Keratinocyte (primary cell): ENCODE data around the gene MYBPH. TPM values are rescaled to one million over a fixed set of nuclear protein-coding genes. Genes with fewer than 3 reads are reported as not detected.

Experiments used
- DNase-seq: peaks from one replicate; pipeline ENCODE4 v3.0.0-alpha.2; 2011; ENCODE audit warnings: low read depth, missing footprints, low spot score
- FAIRE-seq: peaks from 2 replicates; lab custom pipeline; 2011; peaks lifted over from hg19 to GRCh38; lab: Jason Lieb, UNC
- H2AFZ ChIP-seq: 2 replicates; pipeline ENCODE4 v1.6.0; 2012; ENCODE audit warnings: low read length, control low read depth, inconsistent platforms; ENCODE audit not compliant: control insufficient read depth
- H3K27ac ChIP-seq: 2 replicates; pipeline ENCODE4 v1.5.1; 2011; ENCODE audit warnings: low read length; ENCODE audit not compliant: control insufficient read depth, insufficient read depth
- H3K27me3 ChIP-seq: 3 replicates; pipeline ENCODE4 v1.6.0; 2011; ENCODE audit warnings: low read length; ENCODE audit not compliant: control insufficient read depth, insufficient read depth; ENCODE audit errors: extremely low read depth
- H3K36me3 ChIP-seq, 2 experiments: 2 replicates in 1 of 2; 3 replicates in 1 of 2; pipeline ENCODE4 v1.5.1; 2011; ENCODE audit warnings: low read length in 2 of 2, mild to moderate bottlenecking in 1 of 2; ENCODE audit not compliant: control insufficient read depth in 2 of 2, insufficient read depth in 2 of 2; ENCODE audit errors: extremely low read depth in 1 of 2
- H3K4me1 ChIP-seq: 3 replicates; pipeline ENCODE4 v1.5.1; 2011; ENCODE audit warnings: low read length; ENCODE audit not compliant: control insufficient read depth, insufficient read depth; ENCODE audit errors: extremely low read depth
- H3K4me2 ChIP-seq: 3 replicates; pipeline ENCODE4 v1.6.0; 2011; ENCODE audit warnings: low read depth, low read length; ENCODE audit not compliant: control insufficient read depth, insufficient read depth; ENCODE audit errors: extremely low read depth
- H3K4me3 ChIP-seq, 3 experiments: fragments of 200-600 bp in 1 of 3; sonication (generic) in 1 of 3; 2 replicates in 2 of 3; 3 replicates in 1 of 3; pipeline ENCODE4 v1.5.1; 2011 to 2016; ENCODE audit warnings: low read length in 3 of 3, mild to moderate bottlenecking in 3 of 3, control low read depth in 2 of 3, inconsistent platforms in 1 of 3, low read depth in 1 of 3, mixed read lengths in 1 of 3, mixed run types in 1 of 3, moderate library complexity in 1 of 3; ENCODE audit not compliant: control insufficient read depth in 2 of 3, insufficient read depth in 2 of 3; ENCODE audit errors: extremely low read depth in 1 of 3
- H3K79me2 ChIP-seq: 2 replicates; pipeline ENCODE4 v1.6.0; 2012; ENCODE audit warnings: low read length; ENCODE audit not compliant: control insufficient read depth, insufficient read depth
- H3K9ac ChIP-seq: 3 replicates; pipeline ENCODE4 v1.6.0; 2011; ENCODE audit warnings: low read length; ENCODE audit not compliant: control insufficient read depth, insufficient read depth; ENCODE audit errors: extremely low read depth
- H3K9me1 ChIP-seq: 3 replicates; pipeline ENCODE4 v1.6.0; 2011; ENCODE audit warnings: low read length; ENCODE audit not compliant: control insufficient read depth, insufficient read depth; ENCODE audit errors: extremely low read depth
- H3K9me3 ChIP-seq: 2 replicates; pipeline ENCODE4 v1.5.1; 2012; ENCODE audit warnings: low read depth, low read length; ENCODE audit not compliant: control insufficient read depth
- H4K20me1 ChIP-seq: 3 replicates; pipeline ENCODE4 v1.6.0; 2011; ENCODE audit warnings: low read length; ENCODE audit not compliant: control insufficient read depth, insufficient read depth; ENCODE audit errors: extremely low read depth
- CTCF ChIP-seq, 3 experiments: IDR thresholded peaks in 1 of 3; conservative IDR thresholded peaks in 1 of 3; optimal IDR thresholded peaks in 1 of 3; 2 replicates in 2 of 3; 3 replicates in 1 of 3; pipeline versions ENCODE3 to v1.5.1; 2011; ENCODE audit warnings: low read length in 3 of 3, mild to moderate bottlenecking in 3 of 3, moderate library complexity in 2 of 3, control low read depth in 1 of 3, inconsistent platforms in 1 of 3; ENCODE audit not compliant: insufficient read depth in 2 of 3; ENCODE audit errors: extremely low read depth in 1 of 3
- EZH2 ChIP-seq: IDR thresholded peaks from one replicate; pipeline ENCODE4 v1.6.1; 2012; ENCODE audit warnings: inconsistent platforms, mild to moderate bottlenecking, low read length, moderate library complexity
- dilution Hi-C: fragments of 300-500 bp; cut with MboI; formaldehyde crosslinking; loops from one replicate; pipeline ENCODE4 v1.7.0; 2020; ENCODE audit warnings: low sequenced_read_pairs; ENCODE audit not compliant: extremely low pct_ligation_motif_present
- polyA plus RNA-seq, 5 experiments: library from polyadenylated mRNA; depleted of rRNA in 3 of 5; stranded (reverse) in 3 of 5; stranded (forward) in 1 of 5; unstranded in 1 of 5; fragments of >200 nt; gene quantifications; 1 replicate in 1 of 5; 2 replicates in 3 of 5; 3 replicates in 1 of 5; pipeline versions ENCODE4 v1.2.1 to v1.2.3, GENCODE V29; 2011 to 2012; ENCODE audit warnings: missing spikeins in 2 of 5, low read depth in 1 of 5, low replicate concordance in 1 of 5

MYBPH gene
- polyA plus RNA-seq, 1 donor (not counting 4 experiments of a cell fraction or from before 2014, with no cell fraction given): not detected

- Histone ChIP-seq H3K9ac (no peak overlapping the region), H3K79me2 (no peaks in the 10 kb centered on the region), H3K4me3 (no peak overlapping the region), H3K4me1 (no peaks in the 10 kb centered on the region), H4K20me1 (no peaks in the 10 kb centered on the region), H3K4me2 (no peak overlapping the region), H3K9me1 (no peaks in the 10 kb centered on the region), H3K27ac (no peak overlapping the region), H2AFZ (no peak overlapping the region), H3K36me3 (no peaks in the 10 kb centered on the region), H3K27me3 (no peaks in the 10 kb centered on the region), H3K9me3 (no peaks in the 10 kb centered on the region)
- dilution Hi-C loops: no loop called here
- FAIRE-seq (no peak), DNase-seq (no peak)
- TF ChIP-seq CTCF (optimal IDR thresholded peaks at IDR 0.05 in 1 of 3, IDR thresholded peaks at IDR 0.05 in 1 of 3, conservative IDR thresholded peaks at IDR 0.05 in 1 of 3; ENCODE audit: extremely low read depth in 1 of 3, insufficient read depth in 2 of 3, low read length in 3 of 3) (no peak), EZH2 (no peak)
Measured at GRCh38 chr1:203213126-203213525, 37.5 kb upstream of the MYBPH start.

- Histone ChIP-seq H3K4me1 (no peaks in the 10 kb centered on the region), H3K79me2 (no peaks in the 10 kb centered on the region), H3K9me3 (no peaks in the 10 kb centered on the region), H3K9me1 (no peaks in the 10 kb centered on the region), H3K27me3 (no peaks in the 10 kb centered on the region), H3K4me3 (no peak overlapping the region), H2AFZ (no peak overlapping the region), H3K4me2 (no peak overlapping the region), H4K20me1 (no peaks in the 10 kb centered on the region), H3K9ac (no peak overlapping the region), H3K27ac (no peak overlapping the region), H3K36me3 (no peaks in the 10 kb centered on the region)
- DNase-seq (no peak), FAIRE-seq (no peak)
- dilution Hi-C loops: no loop called here
- TF ChIP-seq EZH2 (no peak), CTCF (optimal IDR thresholded peaks at IDR 0.05 in 1 of 3, IDR thresholded peaks at IDR 0.05 in 1 of 3, conservative IDR thresholded peaks at IDR 0.05 in 1 of 3; ENCODE audit: extremely low read depth in 1 of 3, insufficient read depth in 2 of 3, low read length in 3 of 3) (no peak)
Measured at GRCh38 chr1:203211812-203212211, 36.2 kb upstream of the MYBPH start.
